HPDE6-E6E7 (cell line): ENCODE measurements around the gene NODAL.
A peak's percentile ranks its signal among the peaks of the same experiment; 100 is the strongest.
"Not testable (repeated sequence)": the region's sequence is repeated elsewhere in the genome, so short reads cannot be mapped to it uniquely, and the experiment has no call there.

Experiments used
- DNase-seq: peaks from one replicate; pipeline ENCODE4 v3.0.0; 2011; ENCODE audit warnings: missing footprints; ENCODE audit errors: extremely low spot score

NODAL gene

GRCh38 chr10:70441161-70441894 lies at the start of gene NODAL:
NODAL (minus strand) TSS chr10:70441681; CDS start chr10:70441667, 14 bp downstream.
- DNase-seq: no peak

- no peak for DNase-seq
These were observed 48.7 kb upstream of the NODAL start for GRCh38 chr10:70490142-70490541.

- DNase-seq: no peak
These were observed 46.3 kb upstream of the NODAL start for GRCh38 chr10:70487824-70488223.

- not testable (repeated sequence) for DNase-seq
These were observed 42.4 kb upstream of the NODAL start for GRCh38 chr10:70483872-70484271.

GRCh38 chr10:70482982-70483760 lies 41.7 kb upstream of the NODAL start:
- no peak for DNase-seq

- DNase-seq: no peak
These were observed 40.5 kb upstream of the NODAL start for GRCh38 chr10:70481831-70482530.

GRCh38 chr10:70481105-70481504 lies 39.6 kb upstream of the NODAL start:
- no peak for DNase-seq

GRCh38 chr10:70480239-70480861 lies 38.9 kb upstream of the NODAL start:
- no peak for DNase-seq

GRCh38 chr10:70479626-70480238 lies 38.3 kb upstream of the NODAL start:
- no peak for DNase-seq

- DNase-seq: no peak
These were observed 37.7 kb upstream of the NODAL start for GRCh38 chr10:70479165-70479581.

- DNase-seq: no peak
These were observed 37.0 kb upstream of the NODAL start, which contains the start of gene PALD1 for GRCh38 chr10:70478191-70479164. PALD1 (plus strand) TSS chr10:70478767; CDS start chr10:70525952, 47,185 bp downstream.

- DNase-seq: peak; percentile 75
These were observed 36.2 kb upstream of the NODAL start for GRCh38 chr10:70477661-70478162.

GRCh38 chr10:70476249-70477035 lies 35.0 kb upstream of the NODAL start:
- no peak for DNase-seq

GRCh38 chr10:70475661-70476060 lies 34.2 kb upstream of the NODAL start:
- peak; percentile 85 for DNase-seq

- DNase-seq: no peak
These were observed 33.3 kb upstream of the NODAL start for GRCh38 chr10:70474780-70475179.

- no peak for DNase-seq
These were observed 31.4 kb upstream of the NODAL start for GRCh38 chr10:70472799-70473454.

- DNase-seq: no peak
These were observed 25.5 kb upstream of the NODAL start for GRCh38 chr10:70466951-70467350.

- DNase-seq: no peak
These were observed 24.4 kb upstream of the NODAL start for GRCh38 chr10:70465832-70466231.

- DNase-seq: no peak
These were observed 23.8 kb upstream of the NODAL start for GRCh38 chr10:70465278-70465677.
